Sigmoid colon (tissue), 4 donors: Measurements from ENCODE around the gene SMARCAL1.
A peak's percentile ranks its signal among the peaks of the same experiment; 100 is the strongest.

ENCODE experiments used
- CTCF ChIP-seq, 4 experiments: fragments of 450-650 bp in 3 of 4; fragments of 200-600 bp in 1 of 4; IDR thresholded peaks; one replicate each; pipeline ENCODE4 v1.5.1; 2016 to 2019; ENCODE audit warnings: antibody characterized with exemption in 4 of 4, mild to moderate bottlenecking in 3 of 4, moderate library complexity in 2 of 4
- POLR2A ChIP-seq, 2 donors: fragments of 450-650 bp; IDR thresholded peaks; one replicate each; pipeline ENCODE4 v1.6.1; 2016; ENCODE audit warnings: antibody characterized with exemption in 2 of 2, mild to moderate bottlenecking in 2 of 2, moderate library complexity in 2 of 2
- POLR2AphosphoS5 ChIP-seq, 4 donors: sonication (generic); formaldehyde crosslinking; IDR thresholded peaks; one replicate each; pipeline ENCODE4 v1.6.1; 2017; ENCODE audit warnings: antibody characterized with exemption in 4 of 4

- peak; percentile 47 to 73 (median 63) for TF ChIP-seq CTCF (IDR thresholded peaks at IDR 0.05)
- no peak for TF ChIP-seq POLR2AphosphoS5 (IDR thresholded peaks at IDR 0.05)
- TF ChIP-seq POLR2A (IDR thresholded peaks at IDR 0.05): no peak
Observed at GRCh38 chr2:216516730-216517350, 104.6 kb downstream of the SMARCAL1 start.
